WERI-Rb-1 (cell line): ENCODE results near the gene SLC22A13.

Experiments used
- DNase-seq: peaks from one replicate; pipeline ENCODE4 v3.0.0-alpha.2; 2020
- H3K27ac ChIP-seq: fragments of 250-450 bp; sonication (Bioruptor Pico); 2 replicates; pipeline ENCODE4 v1.5.1; 2020; ENCODE audit warnings: mild to moderate bottlenecking, moderate library complexity
- H3K27me3 ChIP-seq: fragments of 250-450 bp; sonication (Bioruptor Pico); 2 replicates; pipeline ENCODE4 v1.5.1; 2021; ENCODE audit warnings: mild to moderate bottlenecking, low read depth, moderate library complexity; ENCODE audit not compliant: insufficient read depth, severe bottlenecking
- H3K36me3 ChIP-seq: fragments of 250-450 bp; sonication (Bioruptor Pico); 2 replicates; pipeline ENCODE4 v1.5.1; 2020; ENCODE audit warnings: mild to moderate bottlenecking, moderate library complexity
- H3K4me3 ChIP-seq: 2 replicates; pipeline ENCODE4 v1.5.1; 2011; ENCODE audit warnings: low read depth, mild to moderate bottlenecking, control low read depth, low read length
- H3K9me3 ChIP-seq: fragments of 250-450 bp; sonication (Bioruptor Pico); 2 replicates; pipeline ENCODE4 v1.5.1; 2021; ENCODE audit warnings: mild to moderate bottlenecking, moderate library complexity; ENCODE audit not compliant: severe bottlenecking
- TF ChIP-seq, protein P1 (sequence below): IDR thresholded peaks from 2 replicates; pipeline ENCODE4 v1.5.1; 2011; ENCODE audit warnings: low read depth, mild to moderate bottlenecking, control low read depth, inconsistent platforms, low read length

The SLC22A13 gene

DNA sequence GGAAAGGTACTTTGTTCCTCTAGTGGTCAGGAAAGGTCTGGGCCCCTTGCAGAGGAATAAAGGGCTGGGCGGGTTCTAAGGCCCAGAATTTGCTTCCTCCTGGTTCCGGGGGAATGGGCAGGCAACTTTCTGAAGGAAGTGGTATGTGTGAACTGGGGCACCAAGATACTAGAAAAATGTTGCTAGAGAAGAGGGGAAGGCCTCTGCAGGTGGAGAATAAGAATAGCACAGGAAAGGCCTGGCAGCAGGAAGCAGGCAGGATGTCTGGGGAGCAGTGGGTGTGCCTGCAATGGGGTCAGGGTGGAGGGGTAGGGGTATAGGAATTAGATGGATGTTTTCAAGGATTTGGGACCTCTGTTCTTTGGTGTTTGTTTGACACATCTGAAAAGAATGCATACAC, 2.0 kb downstream of the SLC22A13 start:
- H3K27me3 ChIP-seq: no peaks in the 10 kb centered on the region
- TF ChIP-seq, protein P1, sequence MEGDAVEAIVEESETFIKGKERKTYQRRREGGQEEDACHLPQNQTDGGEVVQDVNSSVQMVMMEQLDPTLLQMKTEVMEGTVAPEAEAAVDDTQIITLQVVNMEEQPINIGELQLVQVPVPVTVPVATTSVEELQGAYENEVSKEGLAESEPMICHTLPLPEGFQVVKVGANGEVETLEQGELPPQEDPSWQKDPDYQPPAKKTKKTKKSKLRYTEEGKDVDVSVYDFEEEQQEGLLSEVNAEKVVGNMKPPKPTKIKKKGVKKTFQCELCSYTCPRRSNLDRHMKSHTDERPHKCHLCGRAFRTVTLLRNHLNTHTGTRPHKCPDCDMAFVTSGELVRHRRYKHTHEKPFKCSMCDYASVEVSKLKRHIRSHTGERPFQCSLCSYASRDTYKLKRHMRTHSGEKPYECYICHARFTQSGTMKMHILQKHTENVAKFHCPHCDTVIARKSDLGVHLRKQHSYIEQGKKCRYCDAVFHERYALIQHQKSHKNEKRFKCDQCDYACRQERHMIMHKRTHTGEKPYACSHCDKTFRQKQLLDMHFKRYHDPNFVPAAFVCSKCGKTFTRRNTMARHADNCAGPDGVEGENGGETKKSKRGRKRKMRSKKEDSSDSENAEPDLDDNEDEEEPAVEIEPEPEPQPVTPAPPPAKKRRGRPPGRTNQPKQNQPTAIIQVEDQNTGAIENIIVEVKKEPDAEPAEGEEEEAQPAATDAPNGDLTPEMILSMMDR: no peak
- no peak overlapping the region for H3K4me3 ChIP-seq
- no peaks in the 10 kb centered on the region for H3K9me3 ChIP-seq
- H3K36me3 ChIP-seq: no peaks in the 10 kb centered on the region
- H3K27ac ChIP-seq: no peak overlapping the region
- DNase-seq: no peak

DNA sequence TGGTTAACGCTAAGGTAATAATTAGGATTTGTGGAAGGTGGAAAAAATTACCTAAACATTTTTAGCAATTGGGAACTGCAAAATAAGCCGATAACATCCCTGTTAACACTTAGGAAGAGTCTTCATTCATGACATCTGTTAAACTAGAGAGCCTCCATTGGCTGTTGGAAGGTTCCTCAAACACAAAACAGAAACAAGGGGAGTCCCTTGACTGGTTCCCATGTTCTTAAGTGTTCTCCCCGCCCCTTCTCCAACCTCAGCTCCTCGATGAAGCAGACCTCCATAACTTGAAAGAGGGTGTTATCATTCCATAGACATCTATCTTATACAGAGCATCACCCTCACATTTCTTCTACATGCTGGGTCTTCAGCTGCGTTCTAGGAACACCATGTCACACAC, 2.5 kb downstream of the SLC22A13 start:
- Histone ChIP-seq H3K36me3 (no peaks in the 10 kb centered on the region), H3K27me3 (no peaks in the 10 kb centered on the region), H3K9me3 (no peaks in the 10 kb centered on the region), H3K27ac (no peak overlapping the region), H3K4me3 (no peak overlapping the region)
- DNase-seq: no peak
- TF ChIP-seq, protein P1: no peak

DNA sequence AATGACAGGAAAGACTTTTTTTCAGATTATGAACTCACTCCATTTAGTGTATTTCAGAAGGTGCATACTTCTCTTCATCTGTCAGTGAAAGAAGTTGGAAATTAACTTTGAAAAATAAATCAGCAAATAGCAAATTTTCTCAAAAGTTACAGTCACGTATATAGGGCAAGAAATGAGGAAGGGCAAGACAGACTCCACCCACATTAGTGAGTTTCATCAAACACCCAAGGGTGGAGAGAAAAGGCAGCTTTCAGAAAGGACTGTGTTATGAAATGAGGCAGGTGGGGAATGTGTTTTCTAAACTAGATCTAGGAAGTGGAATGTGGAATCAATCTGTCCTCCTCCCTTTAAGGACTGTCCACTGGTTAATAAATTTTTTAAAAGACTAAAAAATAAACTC, 2.9 kb downstream of the SLC22A13 start:
- Histone ChIP-seq H3K9me3 (no peaks in the 10 kb centered on the region), H3K4me3 (no peak overlapping the region), H3K27me3 (no peaks in the 10 kb centered on the region), H3K36me3 (no peaks in the 10 kb centered on the region), H3K27ac (no peak overlapping the region)
- TF ChIP-seq, protein P1: no peak
- no peak for DNase-seq

DNA sequence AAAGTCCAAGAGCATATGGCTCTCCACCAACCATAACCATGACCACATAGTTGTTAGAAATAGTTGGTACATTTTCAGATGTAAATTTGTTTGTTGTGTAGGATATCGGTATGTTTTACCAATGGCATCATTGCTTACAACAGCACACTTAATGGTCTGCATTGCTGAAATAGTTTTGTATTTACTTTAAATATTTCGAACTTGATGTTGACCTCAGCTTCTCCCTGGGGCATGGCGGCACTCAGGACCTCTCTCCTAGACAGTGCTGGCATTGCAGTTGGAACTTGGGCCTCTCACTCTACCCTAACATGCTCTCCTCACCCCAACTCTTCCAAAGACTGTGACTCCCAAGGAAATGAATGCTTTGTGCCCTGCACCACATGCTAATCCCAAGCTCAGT, 5.0 kb downstream of the SLC22A13 start:
- no peaks in the 10 kb centered on the region for H3K27me3 ChIP-seq
- H3K27ac ChIP-seq: no peak overlapping the region
- DNase-seq: no peak
- no peak overlapping the region for H3K4me3 ChIP-seq
- H3K9me3 ChIP-seq: no peaks in the 10 kb centered on the region
- H3K36me3 ChIP-seq: no peaks in the 10 kb centered on the region
- TF ChIP-seq, protein P1: no peak

DNA sequence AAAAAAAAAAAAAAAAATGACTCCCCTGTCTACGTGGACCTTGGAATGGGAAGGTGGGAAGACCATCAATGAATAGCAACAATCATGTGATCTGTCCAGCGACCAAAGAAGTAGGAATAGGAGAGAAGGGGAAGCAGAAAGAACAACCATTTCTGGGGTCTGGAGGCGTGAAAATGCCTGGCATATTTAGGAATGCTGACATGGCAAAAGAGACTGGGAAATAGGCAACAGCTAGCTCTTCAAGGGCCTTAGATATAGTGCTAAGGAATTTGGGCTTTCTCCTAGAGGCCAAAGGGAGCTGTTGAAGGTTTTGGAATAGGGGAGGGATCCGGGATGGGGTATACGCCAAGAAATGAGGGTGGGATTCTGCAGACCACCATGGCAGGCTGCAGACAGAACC, 5.9 kb downstream of the SLC22A13 start:
- no peaks in the 10 kb centered on the region for H3K27me3 ChIP-seq
- no peaks in the 10 kb centered on the region for H3K36me3 ChIP-seq
- TF ChIP-seq, protein P1: no peak
- H3K27ac ChIP-seq: no peak overlapping the region
- no peaks in the 10 kb centered on the region for H3K9me3 ChIP-seq
- no peak overlapping the region for H3K4me3 ChIP-seq
- no peak for DNase-seq

DNA sequence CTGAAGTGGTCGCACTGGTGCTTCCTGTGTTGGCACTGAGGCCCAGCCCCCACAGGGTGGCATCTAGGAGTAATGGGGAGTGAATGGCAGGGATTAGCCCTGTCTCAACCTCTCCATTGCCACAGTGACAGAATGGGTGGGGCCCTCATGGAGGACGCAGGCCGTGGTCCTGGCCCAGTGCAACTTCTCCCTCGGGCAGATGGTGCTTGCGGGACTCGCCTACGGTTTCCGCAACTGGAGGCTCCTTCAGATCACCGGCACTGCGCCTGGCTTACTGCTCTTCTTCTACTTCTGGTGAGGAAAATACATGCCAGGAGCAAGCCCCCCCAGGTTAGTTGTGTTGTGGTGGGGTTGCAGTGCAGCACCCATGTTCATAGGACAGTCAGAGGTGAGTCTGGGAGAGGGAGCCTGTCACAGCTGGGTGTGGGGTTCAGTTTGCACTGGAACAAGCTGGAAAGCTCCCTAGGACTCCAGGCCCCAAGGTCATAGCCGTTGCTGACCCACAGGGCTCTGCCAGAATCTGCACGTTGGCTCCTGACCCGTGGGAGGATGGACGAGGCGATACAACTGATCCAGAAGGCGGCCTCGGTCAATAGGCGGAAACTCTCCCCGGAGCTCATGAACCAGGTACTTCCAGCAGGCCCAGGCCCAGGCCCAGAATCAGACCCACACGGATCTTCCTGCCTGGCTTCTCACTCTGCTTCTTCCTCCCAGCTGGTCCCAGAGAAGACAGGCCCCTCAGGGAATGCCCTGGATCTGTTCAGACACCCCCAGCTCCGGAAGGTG, 9.4 kb downstream of the SLC22A13 start:
- H3K27ac ChIP-seq: no peak overlapping the region
- no peak for DNase-seq
- H3K27me3 ChIP-seq: no peaks in the 10 kb centered on the region
- no peak overlapping the region for H3K4me3 ChIP-seq
- H3K9me3 ChIP-seq: no peaks in the 10 kb centered on the region
- TF ChIP-seq, protein P1: no peak
- no peaks in the 10 kb centered on the region for H3K36me3 ChIP-seq
